Naive B cell (primary cell): ENCODE measurements around the gene CDRT15. TPM values are rescaled to one million over a fixed set of nuclear protein-coding genes. Genes with fewer than 3 reads are reported as not detected.
"Not testable (repeated sequence)": the region's sequence is repeated elsewhere in the genome, so short reads cannot be mapped to it uniquely, and the experiment has no call there.

Experiments used
- ATAC-seq, 2 donors: fragments of 150-1000 bp; cut with Tn5 transposase; 2 replicates each; pipeline ENCODE4 v1.10.0; 2021; ENCODE audit warnings: low read depth in 2 of 2, mild to moderate bottlenecking in 2 of 2, moderate library complexity in 2 of 2
- DNase-seq: peaks from one replicate; pipeline ENCODE4 v3.0.0; 2022
- H3K27ac Mint-ChIP-seq, 6 donors: one replicate each; pipeline ENCODE4 v1.8.0; 2020 to 2022; ENCODE audit warnings: mild to moderate bottlenecking in 6 of 6, mixed read lengths in 6 of 6, moderate library complexity in 5 of 6, inconsistent platforms in 2 of 6
- H3K27me3 Mint-ChIP-seq, 3 donors: one replicate each; pipeline ENCODE4 v1.8.0; 2021 to 2022; ENCODE audit warnings: mixed read lengths in 3 of 3, mild to moderate bottlenecking in 1 of 3
- H3K36me3 Mint-ChIP-seq, 2 donors: one replicate each; pipeline ENCODE4 v1.8.0; 2020 to 2022; ENCODE audit warnings: mixed read lengths in 2 of 2, inconsistent platforms in 1 of 2, mild to moderate bottlenecking in 1 of 2
- H3K4me1 Mint-ChIP-seq, 3 donors: one replicate each; pipeline ENCODE4 v1.8.0; 2020 to 2022; ENCODE audit warnings: mixed read lengths in 3 of 3, inconsistent platforms in 1 of 3, mild to moderate bottlenecking in 1 of 3, moderate library complexity in 1 of 3
- H3K4me3 Mint-ChIP-seq, 8 donors: one replicate each; pipeline ENCODE4 v1.8.0; 2020 to 2022; ENCODE audit warnings: mild to moderate bottlenecking in 8 of 8, mixed read lengths in 8 of 8, moderate library complexity in 8 of 8, inconsistent platforms in 2 of 8
- H3K9me3 Mint-ChIP-seq, 7 donors: one replicate each; pipeline ENCODE4 v1.8.0; 2020 to 2022; ENCODE audit warnings: mixed read lengths in 7 of 7, mild to moderate bottlenecking in 5 of 7, inconsistent platforms in 2 of 7, moderate library complexity in 1 of 7
- polyA plus RNA-seq, 6 donors: library from polyadenylated mRNA; unstranded; fragments of 300-500 nt; fragmentation: Illumina TruSeq; gene quantifications; one replicate each; pipeline ENCODE4 v1.2.3, GENCODE V29; 2021; ENCODE audit warnings: low read depth in 6 of 6

CDRT15 gene
- polyA plus RNA-seq, 6 donors from 2014 or later: not detected

DNA sequence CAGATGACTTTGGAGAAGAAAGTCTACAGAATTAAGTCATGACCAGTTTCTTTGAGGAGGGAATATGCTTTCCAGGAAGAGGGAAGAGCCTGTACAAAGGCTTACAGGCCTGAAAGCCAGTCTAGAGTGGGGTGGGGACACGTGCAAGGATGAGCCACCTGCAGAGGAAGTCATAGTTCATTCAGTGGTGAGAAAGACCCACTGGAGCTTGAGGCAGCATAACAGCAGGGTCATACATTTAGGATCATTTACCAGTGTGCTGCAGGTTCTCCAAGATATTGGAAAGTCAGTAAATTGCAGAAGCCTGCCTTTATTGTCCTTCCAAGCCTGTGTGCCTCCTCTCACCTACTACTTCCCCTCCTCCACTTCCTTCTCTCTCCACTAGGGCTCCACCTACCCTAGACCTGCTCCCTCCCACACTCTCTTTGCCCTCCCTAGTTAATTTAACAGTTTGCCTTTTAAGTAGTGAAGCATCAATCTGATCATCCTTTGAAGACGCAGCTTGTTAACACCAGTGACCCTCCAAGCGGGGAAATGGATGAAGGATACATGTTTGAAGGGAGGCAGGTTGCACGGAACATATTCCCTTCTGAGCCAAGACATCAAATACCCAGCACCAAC lies 40.2 kb downstream of the CDRT15 start:
- DNase-seq (peak; percentile 9), ATAC-seq (peak; percentile 37 to 55)
- Mint-ChIP-seq H3K27me3 (peaks cover 33 to 41% (median 37%) of the 10 kb centered on the region in 3 donors), H3K9me3 (no peaks in the 10 kb centered on the region), H3K27ac (peak overlapping the region in 1 of 6 donors; percentile 17), H3K4me1 (peaks cover 20 to 25% (median 21%) of the 10 kb centered on the region in 3 donors), H3K4me3 (peak overlapping the region in 1 of 8 donors; percentile 26), H3K36me3 (peaks cover 33 to 41% of the 10 kb centered on the region in 2 donors)

DNA sequence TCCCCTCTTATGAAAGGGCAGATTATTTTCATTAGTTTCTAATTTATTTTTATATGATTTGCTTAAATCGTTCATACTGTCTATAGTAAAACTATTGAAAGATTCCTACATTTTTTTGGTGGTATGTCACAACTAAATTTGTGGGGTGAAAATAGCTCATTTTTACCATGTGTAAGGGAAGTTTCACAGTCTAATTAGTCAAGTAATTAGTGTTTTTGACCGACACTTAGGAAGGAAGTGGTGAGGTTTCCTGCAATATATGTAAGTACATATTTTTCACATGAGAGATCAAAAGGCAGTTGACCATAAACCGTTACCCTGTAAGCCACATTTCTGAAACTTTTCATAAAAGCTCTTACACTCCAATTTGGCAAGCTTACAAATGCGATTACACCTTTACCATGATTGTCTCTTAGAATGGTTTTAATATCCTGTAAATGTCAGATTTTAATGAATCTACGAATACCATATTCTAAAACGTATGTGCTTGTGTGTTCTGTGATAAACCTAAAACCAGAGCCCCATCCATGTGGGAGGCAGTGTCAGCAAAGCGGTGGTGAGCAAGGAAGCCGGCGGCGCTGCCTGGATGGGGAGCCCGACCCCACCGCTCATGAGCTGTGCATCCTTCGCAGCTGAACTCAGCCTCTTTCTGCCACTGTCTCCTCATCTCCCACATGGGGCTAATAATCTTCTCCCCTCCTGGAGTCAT lies 43.9 kb downstream of the CDRT15 start:
- Mint-ChIP-seq H3K27me3 (peaks cover 25 to 36% (median 31%) of the 10 kb centered on the region in 3 donors), H3K4me3 (peak overlapping the region in 2 of 8 donors; percentile 35 to 36), H3K4me1 (peaks cover 34 to 38% (median 35%) of the 10 kb centered on the region in 3 donors), H3K36me3 (peaks cover 15 to 30% of the 10 kb centered on the region in 2 donors)
- not testable (repeated sequence) for H3K9me3 Mint-ChIP-seq, DNase-seq, H3K27ac Mint-ChIP-seq
- ATAC-seq: peak; percentile 30 to 45

DNA sequence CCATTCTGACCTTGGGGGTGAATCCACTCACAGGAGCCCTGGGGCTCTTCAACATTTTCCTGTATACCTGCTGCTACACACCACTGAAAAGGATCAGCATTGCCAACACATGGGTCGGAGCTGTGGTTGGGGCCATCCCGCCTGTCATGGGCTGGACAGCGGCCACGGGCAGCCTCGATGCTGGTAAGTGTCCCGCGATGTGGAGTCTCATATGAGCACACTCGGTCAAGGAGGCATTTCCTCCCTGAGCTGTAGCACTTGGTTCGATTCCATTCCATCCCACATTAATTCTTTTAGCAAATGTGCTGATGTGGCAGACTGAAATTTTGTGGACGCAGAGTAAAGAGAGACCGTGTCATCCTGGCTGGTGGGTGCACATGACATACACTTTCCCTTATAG lies 44.6 kb downstream of the CDRT15 start:
- Mint-ChIP-seq H3K36me3 (peaks cover 11 to 23% of the 10 kb centered on the region in 2 donors), H3K27me3 (peaks cover 17 to 31% (median 23%) of the 10 kb centered on the region in 3 donors), H3K4me3 (peak overlapping the region in 1 of 8 donors; percentile 36), H3K4me1 (peaks cover 32 to 37% (median 33%) of the 10 kb centered on the region in 3 donors)
- H3K27ac Mint-ChIP-seq, ATAC-seq, DNase-seq, H3K9me3 Mint-ChIP-seq: not testable (repeated sequence)

GRCh38 chr17:14191469-14191868 lies 45.2 kb downstream of the CDRT15 start:
- not testable (repeated sequence) for H3K9me3 Mint-ChIP-seq, ATAC-seq, DNase-seq
- Mint-ChIP-seq H3K27ac (peak overlapping the region in 1 of 6 donors; percentile 75), H3K27me3 (peaks cover 13 to 27% (median 19%) of the 10 kb centered on the region in 3 donors), H3K36me3 (peaks cover 6 to 17% of the 10 kb centered on the region in 2 donors), H3K4me3 (peak overlapping the region in 1 of 8 donors; percentile 15), H3K4me1 (peaks cover 28 to 31% (median 30%) of the 10 kb centered on the region in 3 donors)

DNA sequence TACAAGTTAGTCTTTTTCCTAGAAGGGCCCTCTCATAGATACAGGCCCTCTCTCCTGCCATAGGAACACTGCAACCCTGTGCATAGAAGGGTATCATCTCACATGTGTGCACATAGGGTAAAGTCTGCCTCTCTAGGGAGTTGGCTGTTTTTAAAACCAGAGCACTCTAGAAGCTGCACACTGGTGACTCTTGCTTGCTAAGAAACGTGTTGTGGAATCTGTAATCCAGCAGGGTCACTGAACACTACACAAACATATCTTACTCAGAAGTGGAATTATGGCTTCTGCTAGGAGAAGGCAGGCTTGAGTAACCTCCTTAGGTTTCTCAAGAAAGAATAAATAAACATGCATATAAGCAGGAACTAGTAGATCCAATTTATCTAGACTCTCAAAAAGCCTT lies 45.9 kb downstream of the CDRT15 start:
- not testable (repeated sequence) for ATAC-seq
- peaks cover 22 to 24% (median 24%) of the 10 kb centered on the region in 3 donors for H3K4me1 Mint-ChIP-seq

DNA sequence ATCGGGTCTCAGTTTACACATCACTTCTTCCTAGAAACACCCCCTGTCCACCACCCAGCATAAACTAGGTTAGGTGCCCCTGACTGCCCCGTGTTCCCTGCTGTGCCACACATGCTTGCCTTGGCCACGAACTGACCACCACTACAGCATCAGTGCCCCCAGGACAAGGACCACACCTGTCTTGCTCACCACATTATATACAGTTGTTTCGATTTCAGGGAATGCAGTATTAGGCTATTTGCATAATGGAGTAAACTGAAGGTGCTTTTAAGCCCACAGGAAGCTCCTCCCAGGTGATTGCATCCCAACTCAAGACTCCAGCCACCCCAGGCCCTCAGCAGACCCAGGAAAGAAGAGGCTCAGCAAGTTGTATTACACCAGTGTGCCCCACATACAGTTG lies 50.2 kb downstream of the CDRT15 start:
- H3K27ac Mint-ChIP-seq, H3K9me3 Mint-ChIP-seq: not testable (repeated sequence)

More for the DNA sequence above, 45.9 kb downstream of the CDRT15 start:
- H3K9me3 Mint-ChIP-seq, DNase-seq, H3K27ac Mint-ChIP-seq, H3K4me3 Mint-ChIP-seq: not testable (repeated sequence)
- Mint-ChIP-seq H3K36me3 (peaks cover 6 to 15% of the 10 kb centered on the region in 2 donors), H3K27me3 (peaks cover 13 to 26% (median 24%) of the 10 kb centered on the region in 3 donors)

More for the DNA sequence above, 50.2 kb downstream of the CDRT15 start:
- H3K27me3 Mint-ChIP-seq: peaks cover 15 to 26% (median 20%) of the 10 kb centered on the region in 3 donors
- not testable (repeated sequence) for H3K4me3 Mint-ChIP-seq, DNase-seq, ATAC-seq, H3K36me3 Mint-ChIP-seq
- H3K4me1 Mint-ChIP-seq: peaks cover 13 to 14% (median 14%) of the 10 kb centered on the region in 3 donors

Other genes starting within 250 kb of the CDRT15 start
- gene COX10, start 167.4 kb downstream of the CDRT15 start, polyA plus RNA-seq: 10 to 100 TPM; 16.7 to 30.8 (median 20.8) TPM
- 1 to 10 TPM in 4 of 6 donors, under 1 TPM in 2; 0.22 to 3.1 (median 2.6) TPM for gene HS3ST3B1, start 64.2 kb upstream of the CDRT15 start, polyA plus RNA-seq